Memory B cell (primary cell): ENCODE measurements around the gene MTMR1.

Experiments used
- ATAC-seq: fragments of 150-1000 bp; cut with Tn5 transposase; 2 replicates; pipeline ENCODE4 v1.10.0; 2021; ENCODE audit warnings: low read depth, mild to moderate bottlenecking, moderate library complexity
- DNase-seq, 2 donors: peaks; one replicate each; pipeline ENCODE4 v3.0.0; 2022; ENCODE audit warnings: low spot score in 2 of 2
- H3K27ac Mint-ChIP-seq: one replicate; pipeline ENCODE4 v1.8.0; 2022; ENCODE audit warnings: mild to moderate bottlenecking, moderate library complexity, mixed read lengths
- H3K27me3 Mint-ChIP-seq: one replicate; pipeline ENCODE4 v1.8.0; 2022; ENCODE audit warnings: mixed read lengths
- H3K36me3 Mint-ChIP-seq: one replicate; pipeline ENCODE4 v1.8.0; 2022; ENCODE audit warnings: mild to moderate bottlenecking, mixed read lengths
- H3K4me1 Mint-ChIP-seq: one replicate; pipeline ENCODE4 v1.8.0; 2022; ENCODE audit warnings: mixed read lengths
- H3K4me3 Mint-ChIP-seq: one replicate; pipeline ENCODE4 v1.8.0; 2022; ENCODE audit warnings: mild to moderate bottlenecking, moderate library complexity, mixed read lengths
- H3K9me3 Mint-ChIP-seq: one replicate; pipeline ENCODE4 v1.8.0; 2022; ENCODE audit warnings: mixed read lengths

The MTMR1 gene

GRCh38 chrX:150683536-150684146 is 9.6 kb upstream of the MTMR1 start:
- H3K27ac Mint-ChIP-seq = no peak overlapping the region
- peaks cover 1% of the 10 kb centered on the region for H3K36me3 Mint-ChIP-seq
- ATAC-seq = peak; percentile 34
- H3K4me1 Mint-ChIP-seq = peaks cover 8% of the 10 kb centered on the region
- peak in 1 of 2 donors; percentile 40 for DNase-seq
- H3K27me3 Mint-ChIP-seq = no peaks in the 10 kb centered on the region
- no peak overlapping the region for H3K4me3 Mint-ChIP-seq
- H3K9me3 Mint-ChIP-seq = no peaks in the 10 kb centered on the region

GRCh38 chrX:150688911-150689451 is 4.2 kb upstream of the MTMR1 start:
- H3K4me3 Mint-ChIP-seq = no peak overlapping the region
- H3K27me3 Mint-ChIP-seq = no peaks in the 10 kb centered on the region
- ATAC-seq (no peak), DNase-seq (no peak)
- H3K9me3 Mint-ChIP-seq = no peaks in the 10 kb centered on the region
- H3K36me3 Mint-ChIP-seq = peaks cover 1% of the 10 kb centered on the region
- H3K27ac Mint-ChIP-seq = no peak overlapping the region
- H3K4me1 Mint-ChIP-seq = peaks cover 19% of the 10 kb centered on the region

- Mint-ChIP-seq H3K36me3 (peaks cover 3% of the 10 kb centered on the region), H3K4me3 (no peak overlapping the region), H3K9me3 (no peaks in the 10 kb centered on the region), H3K27ac (peak overlapping the region; percentile 35), H3K4me1 (peaks cover 23% of the 10 kb centered on the region), H3K27me3 (no peaks in the 10 kb centered on the region)
- ATAC-seq (no peak), DNase-seq (no peak)
These were observed 3.1 kb upstream of the MTMR1 start for GRCh38 chrX:150690126-150690525.

GRCh38 chrX:150692296-150692695 is 900 bp upstream of the MTMR1 start:
- no peaks in the 10 kb centered on the region for H3K27me3 Mint-ChIP-seq
- H3K27ac Mint-ChIP-seq = peak overlapping the region; percentile 93
- peaks cover 2% of the 10 kb centered on the region for H3K9me3 Mint-ChIP-seq
- peaks cover 6% of the 10 kb centered on the region for H3K36me3 Mint-ChIP-seq
- peak overlapping the region; percentile 88 for H3K4me3 Mint-ChIP-seq
- DNase-seq (no peak), ATAC-seq (no peak)
- H3K4me1 Mint-ChIP-seq = peaks cover 42% of the 10 kb centered on the region

GRCh38 chrX:150693725-150694574 is 754 bp downstream of the MTMR1 start:
- Mint-ChIP-seq H3K36me3 (peaks cover 5% of the 10 kb centered on the region), H3K4me1 (peaks cover 34% of the 10 kb centered on the region), H3K27me3 (no peaks in the 10 kb centered on the region), H3K27ac (peak overlapping the region; percentile 97), H3K9me3 (peaks cover 2% of the 10 kb centered on the region), H3K4me3 (peak overlapping the region; percentile 85)
- ATAC-seq (peak; percentile 64), DNase-seq (peak; percentile 55 to 61)

- ATAC-seq (peak; percentile 34), DNase-seq (peak in 1 of 2 donors; percentile 14)
- Mint-ChIP-seq H3K27me3 (no peaks in the 10 kb centered on the region), H3K27ac (peak overlapping the region; percentile 97), H3K4me3 (peak overlapping the region; percentile 83), H3K9me3 (peaks cover 2% of the 10 kb centered on the region), H3K36me3 (peaks cover 5% of the 10 kb centered on the region), H3K4me1 (peaks cover 33% of the 10 kb centered on the region)
These were observed 1.7 kb downstream of the MTMR1 start for GRCh38 chrX:150694738-150695410.

- Mint-ChIP-seq H3K36me3 (peaks cover 5% of the 10 kb centered on the region), H3K4me1 (peaks cover 33% of the 10 kb centered on the region), H3K27ac (peak overlapping the region; percentile 97), H3K9me3 (peaks cover 2% of the 10 kb centered on the region), H3K27me3 (no peaks in the 10 kb centered on the region), H3K4me3 (peak overlapping the region; percentile 83)
- no peak for DNase-seq
- no peak for ATAC-seq
These were observed 3.1 kb downstream of the MTMR1 start for GRCh38 chrX:150696331-150696730.

- peaks cover 30% of the 10 kb centered on the region for H3K4me1 Mint-ChIP-seq
- H3K27ac Mint-ChIP-seq = peak overlapping the region; percentile 69
- H3K27me3 Mint-ChIP-seq = no peaks in the 10 kb centered on the region
- peak overlapping the region; percentile 57 for H3K4me3 Mint-ChIP-seq
- no peak for DNase-seq
- ATAC-seq = no peak
- peaks cover 2% of the 10 kb centered on the region for H3K9me3 Mint-ChIP-seq
- H3K36me3 Mint-ChIP-seq = peaks cover 5% of the 10 kb centered on the region
These were observed 3.7 kb downstream of the MTMR1 start for GRCh38 chrX:150696866-150697265.

GRCh38 chrX:150697641-150698040 is 4.4 kb downstream of the MTMR1 start:
- Mint-ChIP-seq H3K4me3 (no peak overlapping the region), H3K27ac (peak overlapping the region; percentile 69), H3K4me1 (peaks cover 23% of the 10 kb centered on the region), H3K36me3 (peaks cover 5% of the 10 kb centered on the region), H3K9me3 (peaks cover 2% of the 10 kb centered on the region), H3K27me3 (no peaks in the 10 kb centered on the region)
- DNase-seq (no peak), ATAC-seq (no peak)

GRCh38 chrX:150698981-150699380 is 5.8 kb downstream of the MTMR1 start:
- Mint-ChIP-seq H3K27ac (no peak overlapping the region), H3K27me3 (no peaks in the 10 kb centered on the region), H3K36me3 (peaks cover 8% of the 10 kb centered on the region), H3K9me3 (peaks cover 2% of the 10 kb centered on the region), H3K4me1 (peaks cover 26% of the 10 kb centered on the region), H3K4me3 (no peak overlapping the region)
- DNase-seq (no peak), ATAC-seq (no peak)

- H3K36me3 Mint-ChIP-seq = peaks cover 13% of the 10 kb centered on the region
- H3K27ac Mint-ChIP-seq = no peak overlapping the region
- peaks cover 27% of the 10 kb centered on the region for H3K4me1 Mint-ChIP-seq
- peaks cover 2% of the 10 kb centered on the region for H3K9me3 Mint-ChIP-seq
- ATAC-seq = no peak
- H3K27me3 Mint-ChIP-seq = no peaks in the 10 kb centered on the region
- H3K4me3 Mint-ChIP-seq = no peak overlapping the region
- DNase-seq = no peak
These were observed 6.9 kb downstream of the MTMR1 start for GRCh38 chrX:150700107-150700506.

- peaks cover 18% of the 10 kb centered on the region for H3K4me1 Mint-ChIP-seq
- no peaks in the 10 kb centered on the region for H3K9me3 Mint-ChIP-seq
- peaks cover 14% of the 10 kb centered on the region for H3K36me3 Mint-ChIP-seq
- ATAC-seq (no peak), DNase-seq (no peak)
- H3K27me3 Mint-ChIP-seq = no peaks in the 10 kb centered on the region
- no peak overlapping the region for H3K4me3 Mint-ChIP-seq
- H3K27ac Mint-ChIP-seq = no peak overlapping the region
These were observed 8.2 kb downstream of the MTMR1 start for GRCh38 chrX:150701377-150701776.

- Mint-ChIP-seq H3K4me3 (no peak overlapping the region), H3K9me3 (no peaks in the 10 kb centered on the region), H3K4me1 (peaks cover 12% of the 10 kb centered on the region), H3K36me3 (peaks cover 14% of the 10 kb centered on the region), H3K27me3 (no peaks in the 10 kb centered on the region), H3K27ac (peak overlapping the region; percentile 50)
- DNase-seq (no peak), ATAC-seq (no peak)
These were observed 9.9 kb downstream of the MTMR1 start for GRCh38 chrX:150702966-150703694.
